H1 (cell line): Measurements from ENCODE around the gene PXDN. TPM values are rescaled to one million over a fixed set of nuclear protein-coding genes. Genes with fewer than 3 reads are reported as not detected.

ENCODE experiments used
- CHD7 ChIP-seq: fragments of 300-600 bp; sonication (generic); IDR thresholded peaks from 2 replicates; pipeline ENCODE4 v1.7.1; 2012; ENCODE audit warnings: low read length, moderate library complexity, mild to moderate bottlenecking, inconsistent platforms; ENCODE audit not compliant: insufficient replicate concordance
- polyA plus RNA-seq, 7 experiments: library from polyadenylated mRNA; depleted of rRNA in 3 of 7; stranded (reverse) in 5 of 7; unstranded in 2 of 7; fragments of >200 nt in 5 of 7; fragments of 200-250 nt in 2 of 7; gene quantifications; 1 replicate in 5 of 7; 2 replicates in 1 of 7; 4 replicates in 1 of 7; pipeline versions ENCODE4 v1.2.1 to v1.2.3, GENCODE V29; 2011 to 2013; ENCODE audit warnings: missing spikeins in 2 of 7, mixed read lengths in 2 of 7
- total RNA-seq: library from RNA; stranded (reverse); fragmentation: NEBNext Ultra II Directional; extraction: Animal tissue kit (Norgen Biotek cat#: 25700); gene quantifications from 2 replicates; pipeline ENCODE4 v1.2.1, GENCODE V29; 2021

PXDN gene
- total and polyA plus RNA-seq, 2 of the 8 experiments (the other 6 are each of a cell fraction or from before 2014, with no cell fraction given), result 104 to 141 TPM

GRCh38 chr2:1738646-1739302, 5.5 kb downstream of the PXDN start (continued):
- TF ChIP-seq CHD7, result no peak
